ENCODE results near the gene SH3PXD2B.
"Not testable (repeated sequence)": the region's sequence is repeated elsewhere in the genome, so short reads cannot be mapped to it uniquely, and the experiment has no call there.

SH3PXD2B gene

DNA sequence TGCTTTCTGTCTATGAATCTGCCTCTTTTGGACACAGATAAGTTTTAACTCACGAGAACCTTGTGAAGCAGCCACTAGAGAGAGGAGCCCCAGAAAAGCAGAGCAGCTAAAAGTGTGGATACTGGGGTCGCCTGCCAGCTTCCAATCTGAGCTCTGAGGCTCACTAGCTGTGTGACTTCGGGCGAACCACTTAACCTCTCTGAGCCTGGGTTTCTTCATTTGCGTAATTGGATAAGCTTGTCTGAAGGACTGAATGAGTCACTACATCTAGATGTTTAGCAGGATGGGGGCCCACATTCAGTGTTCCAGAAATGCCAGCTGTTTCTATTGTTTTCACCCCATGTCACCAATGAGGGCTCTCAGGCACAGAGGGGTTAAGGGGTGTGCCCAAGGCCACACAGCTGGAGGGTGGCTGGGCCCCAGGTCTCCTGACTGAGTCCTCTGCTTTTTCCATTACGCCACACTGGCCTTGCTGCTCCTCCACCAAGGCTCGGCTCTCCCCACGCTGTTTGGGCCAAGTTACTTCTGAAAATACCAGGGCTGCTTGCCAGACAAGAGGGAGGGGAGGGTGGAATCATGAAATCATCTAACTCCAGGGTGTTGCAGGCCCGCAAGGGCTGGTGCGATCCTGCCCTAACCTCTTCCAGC lies 36.2 kb downstream of the SH3PXD2B start:
- no peak for DNase-seq (ENCODE audit: low read depth in 3 of 3)

DNA sequence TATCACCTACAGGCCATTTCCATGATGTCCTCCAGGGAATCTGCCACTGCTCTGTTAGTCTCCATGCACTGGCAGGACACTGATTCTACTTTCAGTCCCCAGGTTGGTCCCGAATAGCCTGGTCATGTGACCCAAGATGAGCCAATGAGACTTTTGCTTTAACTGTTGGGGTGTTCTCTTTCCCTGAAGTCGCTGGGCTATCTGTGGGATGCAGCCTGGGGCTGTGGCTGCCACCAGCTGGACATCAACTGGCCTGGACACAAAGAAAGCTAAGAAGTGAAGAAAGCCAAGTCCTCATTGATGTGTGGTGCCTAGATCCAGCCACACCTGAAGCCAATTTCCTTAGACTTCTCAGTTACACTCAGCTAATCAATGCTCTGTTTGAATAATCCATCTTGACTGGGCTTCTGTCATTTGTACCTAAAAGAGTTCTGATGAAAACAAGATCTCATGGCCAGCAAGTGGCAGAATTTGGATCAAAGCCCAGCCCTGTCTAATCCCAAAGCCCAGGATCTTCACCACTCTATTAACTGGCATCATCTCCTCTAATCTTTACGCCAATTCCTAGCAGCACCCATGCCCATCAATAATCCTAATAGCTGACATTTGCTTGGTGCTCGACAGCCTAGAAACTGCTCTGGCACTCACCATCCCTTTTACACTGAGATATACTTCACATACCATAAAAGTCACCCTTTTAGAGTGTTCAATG lies 37.0 kb downstream of the SH3PXD2B start:
- DNase-seq (ENCODE audit: low read depth in 3 of 3), result no peak

DNA sequence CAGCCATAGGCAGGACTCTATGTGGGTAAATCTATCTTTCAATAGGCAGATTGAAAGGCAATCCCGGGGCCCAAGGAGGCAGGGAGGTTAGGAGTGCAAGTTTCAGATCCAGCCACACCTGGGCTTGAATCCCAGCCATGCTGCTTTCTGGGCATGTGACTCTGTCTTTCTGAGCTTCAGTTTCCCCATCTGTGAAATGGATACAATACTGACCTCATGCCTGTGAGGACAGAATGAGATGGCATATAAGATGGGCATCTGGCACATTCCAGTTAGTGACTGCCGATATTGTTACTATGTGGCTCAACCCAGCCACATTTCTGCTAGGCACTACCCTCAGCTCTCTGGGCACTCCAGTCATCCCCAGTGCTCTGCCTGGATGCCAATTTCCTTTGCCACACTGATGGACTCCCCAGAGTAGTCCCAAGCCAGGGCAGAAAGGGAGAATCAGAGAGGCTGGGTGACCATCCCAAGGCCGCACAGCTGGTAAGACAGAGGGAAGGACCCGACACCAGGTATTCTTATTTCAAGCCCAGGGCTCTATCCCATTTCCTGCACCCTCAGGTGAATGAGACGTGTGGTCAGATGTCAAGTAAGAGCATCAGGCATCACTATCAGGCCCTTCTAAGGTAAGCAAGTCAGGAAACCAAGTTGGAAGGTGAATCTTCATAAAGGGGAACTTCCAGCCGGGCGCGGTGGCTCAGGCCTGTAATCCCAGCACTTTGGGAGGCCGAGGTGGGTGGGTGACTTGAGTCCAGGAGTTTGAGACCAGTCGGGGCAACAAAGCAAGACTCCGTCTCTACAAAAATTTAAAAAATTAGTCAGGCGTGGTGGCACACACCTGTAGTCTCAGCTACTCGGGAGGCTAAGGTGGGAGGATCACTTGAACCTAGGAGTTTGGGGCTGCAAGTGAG lies 38.7 kb downstream of the SH3PXD2B start:
- no peak for DNase-seq (ENCODE audit: low read depth in 3 of 3)

DNA sequence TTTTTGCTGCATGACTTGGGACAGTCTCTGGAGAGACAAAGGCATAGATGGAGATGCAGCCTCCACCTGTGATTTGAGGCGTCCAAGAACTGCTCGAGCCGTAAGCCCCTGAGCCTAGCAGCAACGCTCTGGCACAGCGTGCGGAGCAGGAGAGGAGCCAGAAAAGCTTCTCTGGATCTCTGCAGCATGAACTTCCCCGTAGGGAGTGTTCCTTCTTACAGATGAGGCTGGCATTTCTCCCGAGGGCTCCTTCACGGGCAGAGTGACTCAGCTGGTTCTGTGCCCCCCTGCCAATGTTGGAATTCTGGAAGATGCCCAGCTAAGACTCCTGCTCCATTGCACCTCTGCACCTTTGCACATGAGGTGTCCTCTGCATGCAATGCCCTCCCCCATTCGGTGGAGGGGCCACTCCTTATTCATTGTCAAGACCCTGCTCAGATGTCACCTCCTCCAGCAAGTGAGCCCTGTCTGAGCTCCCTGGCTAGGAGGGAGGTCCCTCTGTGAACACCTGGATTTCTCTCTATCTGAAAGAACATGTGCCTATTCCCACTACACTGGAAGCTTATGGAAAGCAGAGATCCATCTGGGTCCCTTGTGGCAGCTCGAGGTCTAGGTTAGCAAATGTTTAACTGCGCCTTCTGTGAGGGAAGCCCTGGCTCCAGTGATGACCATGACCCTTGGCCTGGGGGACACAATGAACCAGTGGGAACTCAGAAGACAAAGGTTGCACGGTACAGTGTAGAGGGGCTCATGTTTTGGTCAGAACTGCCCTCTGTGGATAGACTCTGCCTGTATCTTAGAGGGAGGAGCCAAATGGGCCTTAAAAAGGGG lies 39.6 kb downstream of the SH3PXD2B start:
- no peak for DNase-seq (ENCODE audit: low read depth in 3 of 3)

DNA sequence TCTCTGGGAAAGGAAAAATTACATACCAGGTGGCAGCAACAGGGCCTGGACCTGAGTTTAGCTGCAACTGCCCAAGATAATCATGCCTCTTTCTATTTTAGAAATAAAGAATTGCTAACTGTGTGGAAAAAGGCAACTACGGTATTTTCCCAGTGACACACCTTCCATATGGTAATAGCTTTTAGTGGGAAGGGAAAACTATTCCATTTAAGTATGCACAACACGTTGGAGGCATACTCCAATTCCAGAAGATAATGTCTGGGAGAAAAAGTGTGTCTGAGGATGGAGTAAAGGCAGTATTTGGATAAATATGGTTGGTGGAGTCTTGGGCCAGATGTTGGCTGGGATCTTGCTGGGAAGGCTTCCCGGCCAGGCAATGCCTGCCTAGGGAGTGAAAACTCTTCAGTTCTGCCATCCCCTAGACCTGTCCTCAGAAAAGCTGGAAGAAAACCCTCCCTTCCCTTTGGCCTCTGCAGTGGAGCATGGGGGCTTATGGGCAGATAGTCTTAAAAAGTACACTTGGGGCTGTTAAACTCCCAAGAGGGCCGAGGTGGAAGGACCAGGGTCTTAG lies 40.6 kb downstream of the SH3PXD2B start:
- no peak for DNase-seq (ENCODE audit: low read depth in 3 of 3)

DNA sequence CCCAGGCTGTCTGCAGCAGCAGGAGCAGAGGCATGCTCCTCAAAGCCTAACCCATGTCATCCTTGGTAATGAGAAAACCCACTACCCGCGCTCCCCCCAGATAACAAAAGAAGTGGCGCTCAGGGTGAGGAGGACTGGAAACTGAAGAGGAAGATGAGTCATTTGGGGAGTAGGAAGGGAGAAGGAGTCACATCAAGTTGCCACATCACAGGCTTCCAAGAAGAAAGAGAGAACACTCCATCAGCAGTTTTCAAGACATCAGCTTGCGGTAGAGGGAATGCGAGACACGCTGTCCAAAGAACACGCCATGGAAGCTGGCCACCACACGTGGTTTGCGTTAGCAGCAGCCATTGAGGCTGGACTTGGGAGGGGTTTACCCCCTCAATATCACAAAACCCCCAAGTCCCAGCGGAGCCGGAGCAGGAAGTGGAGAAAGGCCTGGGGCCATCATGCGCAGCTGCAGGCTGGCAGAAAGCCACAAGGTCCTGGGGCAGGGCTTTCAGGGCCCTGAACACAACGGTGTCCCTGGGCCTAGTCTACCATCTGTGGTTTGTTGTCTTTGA lies 41.5 kb downstream of the SH3PXD2B start:
- DNase-seq (ENCODE audit: low read depth in 3 of 3), result peak in 1 of 3 experiments; percentile 14

DNA sequence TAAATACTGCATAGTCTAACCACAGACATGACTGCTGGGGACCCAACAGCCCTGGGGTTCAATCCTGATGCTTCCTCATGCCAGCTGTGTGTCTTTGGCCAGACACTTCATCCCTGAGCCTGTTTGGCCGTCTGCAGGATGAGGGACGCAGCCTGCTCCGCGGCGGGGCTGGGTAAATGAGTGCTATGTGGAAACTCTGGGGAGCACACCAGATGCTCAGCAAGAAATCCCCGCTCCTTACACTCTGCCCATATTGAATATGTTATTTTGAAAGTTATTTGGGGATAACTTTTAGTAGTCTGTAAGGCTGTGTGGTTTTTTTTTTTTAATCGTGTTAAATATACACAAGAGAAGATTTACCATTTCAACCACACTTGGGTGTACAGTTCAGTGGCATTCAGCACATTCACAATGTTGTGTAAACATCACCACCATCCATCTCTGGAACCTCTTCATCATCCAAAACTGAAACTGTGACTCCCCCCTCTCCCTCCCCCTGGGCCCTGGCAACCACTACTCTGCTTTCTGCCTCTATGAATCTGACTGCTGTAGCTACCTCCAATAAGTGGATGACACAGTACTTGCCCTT lies 42.7 kb downstream of the SH3PXD2B start:
- DNase-seq (ENCODE audit: low read depth in 3 of 3), result peak in 2 of 3 experiments; percentile 17 to 45

DNA sequence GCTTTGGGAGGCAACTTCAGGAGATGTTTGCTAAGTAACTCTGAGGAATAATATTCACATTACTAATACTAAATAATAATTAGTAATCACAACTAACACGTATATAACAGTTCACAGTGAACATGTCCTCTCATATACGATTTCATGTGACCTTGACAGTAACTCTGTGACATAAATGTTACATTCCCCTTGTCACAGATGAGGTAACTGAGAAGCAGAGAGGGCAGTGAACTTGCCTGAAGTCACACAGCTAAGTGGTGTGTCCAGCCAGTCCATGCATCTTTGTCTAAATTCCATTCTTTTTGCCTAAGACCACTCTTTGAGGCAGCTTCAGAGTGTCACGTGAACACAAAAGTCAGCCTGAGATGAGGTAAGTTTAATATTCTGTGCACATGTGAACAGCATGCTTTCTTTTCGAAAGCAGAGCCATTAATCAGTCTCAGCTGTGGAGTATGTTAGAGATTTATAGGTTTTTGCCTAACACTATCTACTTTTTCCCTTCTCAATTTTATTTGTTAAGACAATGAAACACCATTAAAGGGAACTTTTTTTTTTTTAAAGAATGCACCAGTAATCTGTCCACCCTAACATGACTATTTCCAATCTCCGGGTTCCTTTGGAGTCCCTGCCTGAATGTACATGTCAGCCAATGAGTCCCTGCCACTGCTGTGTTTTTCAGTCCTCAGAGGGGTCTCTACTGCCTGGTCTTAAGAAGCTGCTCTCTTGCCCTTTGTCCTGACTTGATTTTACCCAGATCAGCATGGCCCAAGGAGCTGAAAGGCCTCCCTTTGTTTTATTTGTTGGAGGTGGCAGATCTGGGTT lies 43.5 kb downstream of the SH3PXD2B start:
- no peak for DNase-seq (ENCODE audit: low read depth in 3 of 3)

DNA sequence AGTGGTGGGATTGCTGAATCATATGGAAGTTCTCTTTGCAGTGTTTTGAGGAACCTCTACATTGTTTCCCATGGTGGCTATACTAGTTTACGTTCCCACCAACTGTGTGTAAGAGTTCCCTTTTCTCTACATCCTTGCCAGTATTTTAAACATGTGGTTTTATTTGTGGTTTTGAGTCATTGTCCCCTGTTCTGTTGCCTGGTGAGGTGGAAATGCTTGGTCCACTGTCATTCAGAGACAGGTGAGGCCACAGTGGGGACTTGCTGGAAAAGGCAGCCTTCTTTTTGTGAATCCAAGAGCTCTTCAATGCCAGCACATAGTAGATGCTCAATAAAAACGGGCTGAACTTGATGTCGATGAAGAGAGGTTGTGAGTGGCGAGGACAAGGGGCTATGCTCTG lies 44.2 kb downstream of the SH3PXD2B start:
- no peak for DNase-seq (ENCODE audit: low read depth in 3 of 3)

DNA sequence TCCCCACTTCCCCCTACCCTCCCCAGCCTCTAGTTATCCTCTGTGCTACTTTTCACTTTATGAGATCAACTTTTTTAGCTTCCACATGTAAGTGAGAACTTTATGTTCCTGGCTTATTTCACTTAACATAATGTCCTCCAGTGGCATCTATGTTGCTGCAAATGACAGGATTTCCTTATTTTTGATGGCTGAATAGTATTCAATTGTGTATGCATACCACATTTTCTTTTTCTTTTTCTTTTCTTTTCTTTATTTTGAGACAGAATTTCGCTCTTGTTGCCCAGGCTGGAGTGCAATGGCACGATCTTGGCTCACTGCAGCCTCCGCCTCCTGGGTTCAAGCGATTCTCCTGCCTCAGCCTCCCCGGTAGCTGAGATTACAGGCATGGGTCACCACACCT lies 44.8 kb downstream of the SH3PXD2B start:
- not testable (repeated sequence) for DNase-seq (ENCODE audit: low read depth in 3 of 3)

DNA sequence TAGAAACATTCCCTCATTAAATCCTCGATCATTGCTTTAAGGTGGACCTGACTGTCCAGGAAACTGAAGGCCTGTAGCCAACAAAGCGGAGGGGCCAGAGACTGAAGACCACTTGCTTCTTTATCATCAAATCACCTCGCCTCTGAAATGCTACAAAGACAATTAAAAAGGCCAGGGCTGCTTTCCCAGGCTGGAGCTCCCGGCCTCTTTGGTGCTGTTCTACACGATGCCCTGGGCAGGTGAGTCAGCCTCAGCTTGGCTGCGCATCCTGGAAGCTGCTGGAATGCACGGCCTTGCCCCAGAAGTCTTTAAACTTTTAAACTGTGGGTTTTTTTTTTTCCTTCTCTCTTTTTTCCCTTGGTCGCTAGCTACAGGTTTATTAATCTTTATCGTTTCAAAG lies 46.5 kb downstream of the SH3PXD2B start:
- no peak for DNase-seq (ENCODE audit: low read depth in 3 of 3)

DNA sequence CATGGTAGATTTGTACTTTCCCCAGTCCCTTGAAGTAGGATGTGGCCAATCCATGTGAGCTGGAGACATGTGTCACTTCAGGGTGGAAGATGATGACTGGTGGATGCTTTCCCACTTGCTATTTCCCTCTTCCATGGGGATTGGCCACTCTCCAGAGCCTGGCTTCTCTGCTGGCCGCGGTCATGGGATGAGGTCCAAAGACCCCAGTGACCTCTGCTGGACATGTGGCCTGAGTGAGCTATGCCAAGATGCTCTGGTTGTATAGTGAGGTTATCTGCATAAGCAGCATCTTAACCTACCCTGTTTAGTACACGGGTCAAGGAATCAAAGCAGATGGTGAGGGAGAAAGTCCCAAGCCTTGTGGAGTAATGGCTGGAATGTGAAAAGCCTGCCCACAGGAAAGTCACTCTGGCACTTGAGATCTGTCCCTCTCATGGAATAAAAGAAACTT lies 47.1 kb downstream of the SH3PXD2B start:
- DNase-seq (ENCODE audit: low read depth in 3 of 3), result no peak

DNA sequence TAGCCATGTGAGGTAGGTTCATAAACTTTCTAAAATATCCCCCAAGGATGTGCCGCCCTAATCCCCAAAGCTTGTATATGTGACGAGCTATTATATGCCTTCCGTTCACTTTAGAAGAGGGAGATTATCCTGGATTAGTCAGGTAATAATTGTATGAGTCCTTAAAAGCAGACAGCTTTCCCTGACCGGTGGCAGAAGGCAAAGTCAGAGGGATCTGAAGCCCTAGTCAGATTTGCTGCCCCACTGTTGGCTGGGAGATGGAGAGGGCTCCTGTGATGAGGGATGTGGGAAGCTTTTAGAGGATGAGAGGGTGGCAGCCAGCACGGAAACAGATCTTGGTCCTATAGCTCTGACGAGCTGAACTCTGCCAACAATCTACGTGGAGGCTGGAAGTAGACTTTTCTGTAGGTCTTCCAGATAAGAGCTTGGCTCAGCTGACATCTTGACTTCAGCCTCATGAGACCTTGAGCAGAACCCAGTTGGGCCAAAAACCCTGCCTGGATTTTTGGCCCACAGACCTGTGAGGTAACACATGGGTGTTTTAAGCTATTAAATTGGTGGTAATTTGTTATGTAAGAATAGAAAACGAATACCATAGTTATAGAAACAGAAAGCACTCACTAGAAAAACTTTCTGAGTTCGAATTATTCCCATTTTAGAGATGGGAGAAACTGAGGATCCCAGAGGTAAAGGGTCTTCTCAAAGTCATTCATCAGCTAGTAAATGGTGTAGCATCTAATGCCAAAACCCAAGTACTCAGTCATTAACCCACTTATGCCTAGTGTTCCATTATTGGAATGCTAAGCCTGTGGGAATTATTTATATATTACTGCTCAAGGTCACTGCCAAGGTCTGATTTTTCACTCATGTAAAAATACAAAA lies 48.9 kb downstream of the SH3PXD2B start:
- DNase-seq (ENCODE audit: low read depth in 3 of 3), result no peak

DNA sequence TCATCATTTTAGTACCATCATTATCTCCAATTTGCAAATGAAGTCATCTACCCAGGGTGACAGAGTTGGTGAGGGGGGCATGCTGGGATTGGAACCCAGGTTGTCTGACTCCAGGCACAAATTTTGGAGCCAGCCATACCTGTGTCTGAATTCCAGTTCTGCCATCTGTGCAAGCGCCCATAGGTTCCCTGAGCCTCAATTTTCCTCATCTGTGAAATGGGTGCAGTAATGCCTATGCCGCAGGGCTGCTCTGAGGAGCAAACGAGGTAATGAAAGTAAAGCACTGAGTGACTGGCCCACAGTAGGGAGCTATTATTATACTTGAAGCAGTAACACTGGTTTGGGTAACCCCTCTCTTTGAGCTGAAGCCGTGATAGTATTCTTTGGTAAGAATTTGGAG lies 49.6 kb downstream of the SH3PXD2B start:
- no peak for DNase-seq (ENCODE audit: low read depth in 3 of 3)

DNA sequence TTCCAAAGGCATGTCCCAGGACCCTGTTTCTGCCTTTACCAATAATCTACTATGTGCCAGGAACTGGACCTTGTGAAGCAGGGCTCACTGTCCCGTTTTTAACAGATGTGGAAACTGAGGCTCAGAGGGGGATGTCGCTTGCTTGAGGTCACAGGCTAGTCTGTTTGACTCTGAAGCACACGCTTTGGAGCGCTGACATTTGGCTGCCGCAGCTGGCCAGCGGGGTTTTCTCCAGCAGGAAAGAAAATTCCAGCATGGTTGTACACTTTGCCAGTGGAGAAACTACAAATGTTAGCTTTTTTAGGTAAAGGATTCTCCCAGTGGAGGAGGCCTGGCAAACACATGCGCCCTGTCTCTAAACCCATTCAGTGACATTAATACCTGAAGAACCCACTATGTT lies 50.5 kb downstream of the SH3PXD2B start:
- DNase-seq (ENCODE audit: low read depth in 3 of 3), result no peak

DNA sequence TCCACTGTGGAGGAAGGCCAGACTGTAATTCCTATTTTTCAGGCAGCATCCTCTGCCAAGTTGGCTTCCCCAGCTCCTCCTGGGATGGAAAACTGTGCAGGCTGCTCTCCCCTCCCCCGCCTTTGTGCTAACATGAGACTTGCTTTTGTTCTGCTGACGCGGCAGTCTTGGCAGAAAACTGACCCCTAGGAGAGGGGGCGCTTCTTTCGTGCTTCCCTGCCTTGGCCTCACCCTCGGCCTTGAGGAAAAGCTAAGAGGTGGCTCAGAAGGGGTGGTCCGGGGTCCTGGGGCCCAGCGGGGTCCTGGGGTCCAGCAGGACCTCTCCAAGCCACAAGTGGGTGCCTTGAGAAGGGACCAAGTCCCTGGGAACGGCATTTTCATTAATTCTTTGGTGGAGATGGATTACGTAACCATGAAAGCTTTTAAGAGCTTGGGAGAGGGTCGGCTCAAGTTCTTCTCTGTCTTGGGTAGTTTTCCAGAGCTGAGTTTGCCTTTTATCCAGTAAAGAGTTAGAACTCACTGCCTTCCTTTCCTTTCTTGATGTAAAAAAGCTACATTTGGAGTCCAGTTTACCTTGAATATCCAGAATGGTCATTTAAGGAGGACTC lies 51.0 kb downstream of the SH3PXD2B start:
- DNase-seq (ENCODE audit: low read depth in 3 of 3), result no peak

DNA sequence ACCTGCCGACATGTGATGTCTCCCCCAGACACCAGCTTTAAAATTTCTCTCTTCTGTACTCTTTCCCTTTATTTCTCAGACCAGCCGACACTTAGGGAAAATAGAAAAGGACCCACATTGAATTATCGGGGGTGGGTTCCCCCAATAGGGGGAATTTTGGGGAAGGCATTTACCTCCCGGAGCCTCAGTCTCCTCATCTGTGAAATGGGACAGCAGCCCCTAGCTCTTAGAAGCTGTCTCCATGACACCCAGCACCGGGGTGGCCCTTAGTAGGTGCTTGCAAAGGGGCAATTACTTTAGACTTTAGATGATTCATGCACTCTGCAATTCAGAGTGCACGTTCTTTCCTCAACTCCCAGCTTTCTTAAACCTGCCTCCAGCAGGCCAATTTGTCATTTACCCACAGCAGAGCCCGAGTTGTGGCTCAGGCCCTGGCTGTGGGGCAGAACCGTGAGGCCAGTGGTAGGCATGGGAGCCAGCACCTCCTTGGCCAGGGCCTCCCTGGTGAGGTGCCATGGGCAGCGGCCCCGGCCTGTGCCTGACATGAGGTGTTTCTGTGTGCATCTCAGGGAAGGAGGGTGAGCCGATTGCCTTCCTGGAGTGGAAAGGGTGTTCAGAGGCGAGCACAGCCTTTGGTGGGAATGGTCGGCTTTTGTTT lies 51.7 kb downstream of the SH3PXD2B start:
- DNase-seq (ENCODE audit: low read depth in 3 of 3), result no peak

DNA sequence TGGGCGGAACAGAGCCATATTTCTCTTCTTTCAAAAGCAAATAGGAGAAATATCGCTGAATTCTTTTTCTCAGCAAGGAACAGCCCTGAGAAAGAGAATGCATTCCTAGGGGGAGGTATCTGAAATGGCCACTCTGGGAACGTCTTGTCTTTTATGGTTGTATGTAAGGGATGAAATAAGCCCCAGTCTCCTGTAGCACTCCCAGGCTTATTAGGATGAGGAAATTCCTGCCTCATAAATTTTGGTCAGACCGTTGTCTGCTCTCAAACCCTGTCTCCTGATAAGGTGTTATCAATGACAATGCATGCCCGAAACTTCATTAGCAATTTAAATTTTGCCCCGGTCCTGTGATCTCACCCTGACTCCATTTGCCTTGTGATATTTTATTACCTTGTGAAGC lies 52.3 kb downstream of the SH3PXD2B start:
- not testable (repeated sequence) for DNase-seq (ENCODE audit: low read depth in 3 of 3)

All from stimulated activated CD4-positive, alpha-beta T cell treated with anti-CD3 and anti-CD28 coated beads, TNF-alpha, amount 100 ng/mL, for 24 hours (primary cell).